WERI-Rb-1 (cell line): ENCODE data around the gene PPP3CA.
"Not testable (repeated sequence)": the region's sequence is repeated elsewhere in the genome, so short reads cannot be mapped to it uniquely, and the experiment has no call there.

Source experiments
- DNase-seq: peaks from one replicate; pipeline ENCODE4 v3.0.0-alpha.2; 2020
- H3K27ac ChIP-seq: fragments of 250-450 bp; sonication (Bioruptor Pico); 2 replicates; pipeline ENCODE4 v1.5.1; 2020; ENCODE audit warnings: mild to moderate bottlenecking, moderate library complexity
- H3K27me3 ChIP-seq: fragments of 250-450 bp; sonication (Bioruptor Pico); 2 replicates; pipeline ENCODE4 v1.5.1; 2021; ENCODE audit warnings: mild to moderate bottlenecking, low read depth, moderate library complexity; ENCODE audit not compliant: insufficient read depth, severe bottlenecking
- H3K36me3 ChIP-seq: fragments of 250-450 bp; sonication (Bioruptor Pico); 2 replicates; pipeline ENCODE4 v1.5.1; 2020; ENCODE audit warnings: mild to moderate bottlenecking, moderate library complexity
- H3K4me3 ChIP-seq: 2 replicates; pipeline ENCODE4 v1.5.1; 2011; ENCODE audit warnings: low read depth, mild to moderate bottlenecking, control low read depth, low read length
- H3K9me3 ChIP-seq: fragments of 250-450 bp; sonication (Bioruptor Pico); 2 replicates; pipeline ENCODE4 v1.5.1; 2021; ENCODE audit warnings: mild to moderate bottlenecking, moderate library complexity; ENCODE audit not compliant: severe bottlenecking
- CTCF ChIP-seq: IDR thresholded peaks from 2 replicates; pipeline ENCODE4 v1.5.1; 2011; ENCODE audit warnings: low read depth, mild to moderate bottlenecking, control low read depth, inconsistent platforms, low read length

The PPP3CA gene

GRCh38 chr4:101141230-101141629 lies 206.1 kb downstream of the PPP3CA start:
- Histone ChIP-seq H3K27me3 (no peaks in the 10 kb centered on the region), H3K36me3 (no peaks in the 10 kb centered on the region), H3K27ac (no peak overlapping the region), H3K9me3 (no peaks in the 10 kb centered on the region), H3K4me3 (no peak overlapping the region)
- DNase-seq, result no peak
- TF ChIP-seq CTCF, result no peak

GRCh38 chr4:101140228-101140627 lies 207.1 kb downstream of the PPP3CA start:
- Histone ChIP-seq H3K27ac (no peak overlapping the region), H3K4me3 (no peak overlapping the region), H3K27me3 (no peaks in the 10 kb centered on the region), H3K36me3 (no peaks in the 10 kb centered on the region), H3K9me3 (no peaks in the 10 kb centered on the region)
- TF ChIP-seq CTCF, result no peak
- peak; percentile 19 for DNase-seq

- Histone ChIP-seq H3K36me3 (no peaks in the 10 kb centered on the region), H3K4me3 (no peak overlapping the region), H3K27me3 (no peaks in the 10 kb centered on the region), H3K27ac (no peak overlapping the region), H3K9me3 (no peaks in the 10 kb centered on the region)
- no peak for DNase-seq
- no peak for TF ChIP-seq CTCF
These were observed 210.7 kb downstream of the PPP3CA start for GRCh38 chr4:101136373-101137370.

GRCh38 chr4:101135371-101136010 lies 211.8 kb downstream of the PPP3CA start:
- H3K36me3 ChIP-seq, result no peaks in the 10 kb centered on the region
- no peak overlapping the region for H3K4me3 ChIP-seq
- H3K27ac ChIP-seq, result no peak overlapping the region
- no peaks in the 10 kb centered on the region for H3K9me3 ChIP-seq
- no peak for TF ChIP-seq CTCF
- no peaks in the 10 kb centered on the region for H3K27me3 ChIP-seq
- no peak for DNase-seq

GRCh38 chr4:101131058-101131457 lies 216.3 kb downstream of the PPP3CA start:
- H3K36me3 ChIP-seq, H3K4me3 ChIP-seq, H3K9me3 ChIP-seq, DNase-seq, H3K27ac ChIP-seq, H3K27me3 ChIP-seq: not testable (repeated sequence)

GRCh38 chr4:101128898-101129297 lies 218.4 kb downstream of the PPP3CA start:
- not testable (repeated sequence) for H3K27ac ChIP-seq, H3K36me3 ChIP-seq, H3K9me3 ChIP-seq, DNase-seq, H3K27me3 ChIP-seq, H3K4me3 ChIP-seq
